Choroid plexus epithelial cell (primary cell): Measurements from ENCODE around the gene PI4KA.
"Not testable (repeated sequence)": the region's sequence is repeated elsewhere in the genome, so short reads cannot be mapped to it uniquely, and the experiment has no call there.

Source experiments
- DNase-seq: peaks from one replicate; pipeline ENCODE4 v3.0.0-alpha.2; 2010; ENCODE audit warnings: low read depth
- H3K4me3 ChIP-seq: 2 replicates; pipeline ENCODE4 v1.5.1; 2011; ENCODE audit warnings: low read depth, mild to moderate bottlenecking, control low read depth, low read length, moderate library complexity
- TF ChIP-seq, protein P1 (sequence below): conservative IDR thresholded peaks from 2 replicates; pipeline ENCODE4 v1.5.1; 2011; ENCODE audit warnings: low read depth, mild to moderate bottlenecking, control low read depth, inconsistent platforms, low read length, moderate library complexity

Gene PI4KA

DNA sequence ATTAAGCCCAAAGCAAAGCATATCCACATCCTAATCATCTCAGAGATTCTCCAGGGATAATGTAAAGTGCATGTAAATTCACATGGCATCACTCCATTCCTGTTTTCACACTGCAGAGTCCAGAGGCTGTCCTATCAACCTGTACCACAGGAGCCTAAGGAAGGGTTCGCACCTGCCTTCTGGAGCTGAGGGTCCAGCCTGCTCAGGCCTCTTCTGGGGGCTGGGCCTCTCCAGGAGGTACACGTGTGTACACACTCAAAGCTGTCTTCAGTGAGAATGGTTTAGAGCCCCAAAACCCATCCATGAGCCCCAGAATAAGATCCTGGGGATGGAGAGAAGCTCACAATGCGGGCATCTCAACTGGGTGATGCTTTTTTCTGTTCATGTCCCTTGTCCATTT, 23.9 kb downstream of the PI4KA start:
- TF ChIP-seq, protein P1, sequence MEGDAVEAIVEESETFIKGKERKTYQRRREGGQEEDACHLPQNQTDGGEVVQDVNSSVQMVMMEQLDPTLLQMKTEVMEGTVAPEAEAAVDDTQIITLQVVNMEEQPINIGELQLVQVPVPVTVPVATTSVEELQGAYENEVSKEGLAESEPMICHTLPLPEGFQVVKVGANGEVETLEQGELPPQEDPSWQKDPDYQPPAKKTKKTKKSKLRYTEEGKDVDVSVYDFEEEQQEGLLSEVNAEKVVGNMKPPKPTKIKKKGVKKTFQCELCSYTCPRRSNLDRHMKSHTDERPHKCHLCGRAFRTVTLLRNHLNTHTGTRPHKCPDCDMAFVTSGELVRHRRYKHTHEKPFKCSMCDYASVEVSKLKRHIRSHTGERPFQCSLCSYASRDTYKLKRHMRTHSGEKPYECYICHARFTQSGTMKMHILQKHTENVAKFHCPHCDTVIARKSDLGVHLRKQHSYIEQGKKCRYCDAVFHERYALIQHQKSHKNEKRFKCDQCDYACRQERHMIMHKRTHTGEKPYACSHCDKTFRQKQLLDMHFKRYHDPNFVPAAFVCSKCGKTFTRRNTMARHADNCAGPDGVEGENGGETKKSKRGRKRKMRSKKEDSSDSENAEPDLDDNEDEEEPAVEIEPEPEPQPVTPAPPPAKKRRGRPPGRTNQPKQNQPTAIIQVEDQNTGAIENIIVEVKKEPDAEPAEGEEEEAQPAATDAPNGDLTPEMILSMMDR, result no peak
- H3K4me3 ChIP-seq, result no peak overlapping the region
- no peak for DNase-seq

DNA sequence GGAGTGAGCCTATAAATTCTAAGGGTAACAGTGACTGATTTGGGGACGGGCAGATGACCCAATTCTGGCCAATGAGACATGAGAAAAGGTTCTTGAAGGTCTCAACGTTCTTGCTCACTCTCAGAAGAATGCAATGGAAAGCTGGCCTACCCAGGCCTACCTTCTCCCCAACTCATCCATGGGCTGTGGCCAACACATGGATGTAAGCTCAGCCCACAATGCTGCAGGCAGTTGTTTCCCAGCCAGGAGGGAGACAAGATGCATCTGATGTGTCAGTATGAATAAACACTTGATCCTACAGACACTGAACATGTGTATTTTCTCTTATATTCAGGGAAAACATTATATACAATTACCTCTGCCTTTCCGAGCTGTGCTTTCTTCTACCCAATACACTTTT, 24.4 kb downstream of the PI4KA start:
- H3K4me3 ChIP-seq, result no peak overlapping the region
- DNase-seq, result no peak
- TF ChIP-seq, protein P1, result no peak

DNA sequence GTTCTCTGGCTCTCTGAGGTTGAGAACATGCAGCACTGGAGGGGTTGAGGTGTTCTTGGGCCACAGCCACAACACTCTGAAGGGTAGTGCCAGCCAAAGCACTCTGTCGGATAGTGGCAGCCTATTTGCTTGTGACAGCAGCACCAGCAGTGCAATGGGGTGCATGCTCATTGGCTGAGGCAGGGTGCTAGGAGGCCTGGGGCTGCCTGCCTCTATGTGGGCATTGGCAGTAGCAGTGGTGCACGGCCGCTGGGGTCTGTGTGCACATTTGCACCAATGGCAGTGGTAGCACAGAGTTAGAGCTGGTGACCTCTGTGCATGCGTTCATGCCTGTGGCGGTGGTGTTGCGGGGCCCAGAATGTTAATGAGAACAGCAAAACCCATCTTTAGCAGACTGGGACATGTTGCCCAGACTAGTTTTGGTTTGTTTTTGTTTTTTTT, 25.4 kb downstream of the PI4KA start:
- TF ChIP-seq, protein P1, result no peak
- no peak overlapping the region for H3K4me3 ChIP-seq
- DNase-seq, result no peak

DNA sequence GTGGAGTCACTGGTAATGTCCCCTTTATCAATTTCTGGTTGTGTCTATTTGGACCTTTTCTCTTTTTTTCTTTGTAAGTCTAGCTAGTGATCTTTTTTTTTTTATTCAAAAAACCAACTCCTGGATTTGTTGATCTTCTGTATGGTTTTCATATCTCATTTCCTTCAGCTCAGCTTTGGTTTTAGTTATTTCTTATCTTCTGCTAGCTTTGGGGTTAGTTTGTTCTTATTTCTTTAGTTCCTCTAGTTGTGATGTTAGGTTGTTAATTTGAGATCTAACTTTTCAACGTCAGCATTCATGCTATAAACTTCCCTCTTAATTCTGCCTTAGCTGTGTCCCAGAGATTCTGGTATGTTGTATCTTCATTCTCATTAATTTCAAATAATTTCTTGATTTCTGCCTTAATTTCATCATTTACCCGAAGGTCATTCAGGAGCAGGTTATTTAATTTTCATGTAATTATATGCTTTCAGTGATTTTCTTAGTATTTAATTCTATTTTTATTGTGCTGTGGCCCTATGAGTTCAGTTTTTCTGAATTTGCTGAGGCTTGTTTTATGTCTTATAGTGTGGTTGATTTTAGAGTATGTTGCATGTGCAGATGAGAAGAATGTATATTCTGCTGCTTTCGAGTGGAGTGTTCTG, 29.0 kb downstream of the PI4KA start:
- no peak for DNase-seq
- TF ChIP-seq, protein P1, result no peak
- H3K4me3 ChIP-seq, result no peak overlapping the region

DNA sequence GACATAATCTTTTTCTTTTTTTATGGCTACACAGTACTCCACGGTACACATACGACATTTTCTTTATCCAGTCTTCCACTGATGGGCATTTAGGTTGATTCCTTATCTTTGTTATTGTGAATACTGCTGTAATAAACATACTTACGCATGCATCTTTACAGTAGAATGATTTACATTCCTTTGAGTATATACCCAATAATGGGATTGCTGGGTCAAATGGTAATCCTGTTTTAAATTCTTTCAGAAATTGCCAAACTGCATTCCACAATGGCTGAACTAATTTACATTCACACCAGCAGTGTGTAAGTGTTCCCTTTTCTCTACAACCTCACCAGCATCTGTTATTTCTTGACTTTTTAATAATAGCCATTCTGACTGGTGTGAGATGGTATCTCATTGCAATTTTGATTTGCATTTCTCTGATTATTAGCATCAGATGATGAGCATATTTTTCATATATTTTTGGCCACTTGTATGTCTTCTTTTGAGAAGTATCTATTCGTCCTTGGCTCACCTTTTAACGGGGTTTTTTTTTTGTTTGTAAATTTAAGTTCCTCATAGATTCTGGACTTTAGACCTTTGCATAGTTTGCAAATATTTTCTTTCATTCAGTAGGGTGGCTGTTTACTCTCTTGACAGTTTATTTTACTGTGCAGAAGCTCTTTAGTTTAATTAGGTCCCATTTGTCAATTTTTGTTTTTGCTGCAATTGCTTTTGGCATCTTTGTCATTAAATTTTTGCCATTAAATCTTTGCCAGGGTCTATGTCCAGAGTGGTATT, 32.0 kb downstream of the PI4KA start:
- DNase-seq, H3K4me3 ChIP-seq: not testable (repeated sequence)

DNA sequence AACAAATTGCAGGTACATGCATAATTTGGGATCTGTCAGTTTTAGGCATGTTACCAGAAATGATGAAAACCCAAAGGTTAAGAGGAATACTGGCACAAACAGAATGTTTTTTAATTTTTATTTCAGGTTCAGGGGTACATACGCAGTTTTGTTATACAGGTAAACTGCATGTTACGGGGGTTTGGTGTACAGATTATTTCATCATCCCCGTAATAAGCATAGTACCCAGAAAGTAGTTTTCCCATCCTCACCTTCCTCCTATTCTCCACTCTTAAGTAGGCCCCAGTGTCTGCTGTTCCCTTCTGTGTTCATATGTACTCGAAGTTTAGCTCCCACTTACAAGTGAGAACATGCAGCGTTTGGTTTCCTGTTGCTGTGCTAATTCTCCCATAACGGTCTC, 33.0 kb downstream of the PI4KA start:
- TF ChIP-seq, protein P1, result no peak
- H3K4me3 ChIP-seq, result no peak overlapping the region
- no peak for DNase-seq

DNA sequence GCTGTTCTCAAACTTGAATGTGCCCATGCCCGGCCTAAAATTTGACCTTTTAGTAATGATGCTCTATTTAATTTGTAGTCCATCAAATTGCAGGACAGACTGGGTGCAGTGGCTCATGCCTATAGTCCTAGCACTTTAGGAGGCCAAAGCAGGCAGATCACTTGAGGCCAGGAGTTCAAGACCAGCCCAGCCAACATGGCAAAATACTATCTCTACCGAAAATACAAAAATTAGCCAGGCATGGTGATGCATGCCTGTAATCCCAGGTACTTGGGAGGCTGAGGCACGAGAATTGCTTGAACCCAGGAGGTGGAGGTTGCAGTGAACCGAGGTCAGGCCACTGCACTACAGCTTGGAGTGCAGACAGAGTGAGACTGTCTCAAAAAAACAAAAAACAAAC, 33.4 kb downstream of the PI4KA start:
- not testable (repeated sequence) for DNase-seq

DNA sequence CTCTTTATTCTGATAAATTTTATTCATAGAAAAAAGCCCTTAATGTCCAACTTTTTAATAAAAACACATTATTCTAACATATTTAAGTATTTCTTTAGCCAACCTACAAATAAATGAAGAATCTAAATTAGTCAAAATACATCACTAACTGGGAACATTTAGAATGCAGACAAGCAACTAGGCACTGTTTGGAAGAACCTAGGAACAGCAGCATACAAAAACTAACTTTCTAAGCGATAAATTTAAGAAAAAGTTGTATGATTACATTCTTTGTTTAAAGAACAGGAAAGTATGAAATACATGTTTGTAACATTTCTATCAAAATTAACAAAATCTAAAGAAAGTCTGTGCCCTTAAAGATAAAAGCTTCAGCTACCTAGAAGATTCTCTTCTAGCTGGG, 35.3 kb downstream of the PI4KA start:
- TF ChIP-seq, protein P1, result no peak
- DNase-seq, result no peak
- H3K4me3 ChIP-seq, result no peak overlapping the region

More for the DNA sequence above, 33.4 kb downstream of the PI4KA start:
- H3K4me3 ChIP-seq, result not testable (repeated sequence)
